Osteoblast (primary cell): ENCODE results near the gene ATP8B3. TPM values are rescaled to one million over a fixed set of nuclear protein-coding genes. Genes with fewer than 3 reads are reported as not detected.

Experiments
- DNase-seq: peaks from one replicate; pipeline ENCODE4 v3.0.0; 2011; ENCODE audit warnings: low spot score, mixed read lengths; ENCODE audit not compliant: insufficient read length; ENCODE audit errors: missing footprints
- H2AFZ ChIP-seq: 2 replicates; pipeline ENCODE4 v1.6.0; 2011; ENCODE audit warnings: mild to moderate bottlenecking, low read length
- H3K27ac ChIP-seq: 2 replicates; pipeline ENCODE4 v1.5.1; 2011; ENCODE audit warnings: mild to moderate bottlenecking, low read depth, low read length, moderate library complexity
- H3K27me3 ChIP-seq: 2 replicates; pipeline ENCODE4 v1.6.0; 2012; ENCODE audit warnings: mild to moderate bottlenecking, control low read depth, inconsistent platforms, low read length, moderate library complexity; ENCODE audit not compliant: insufficient read depth
- H3K36me3 ChIP-seq: 2 replicates; pipeline ENCODE4 v1.5.1; 2011; ENCODE audit warnings: mild to moderate bottlenecking, low read length, control low read depth, moderate library complexity; ENCODE audit not compliant: insufficient read depth
- H3K4me1 ChIP-seq: 2 replicates; pipeline ENCODE4 v1.5.1; 2011; ENCODE audit warnings: mild to moderate bottlenecking, low read length, control low read depth, moderate library complexity; ENCODE audit not compliant: insufficient read depth
- H3K4me2 ChIP-seq: 2 replicates; pipeline ENCODE4 v1.6.0; 2011; ENCODE audit warnings: mild to moderate bottlenecking, low read length; ENCODE audit not compliant: insufficient read depth
- H3K4me3 ChIP-seq: fragments of 200-600 bp; sonication (generic); 3 replicates; pipeline ENCODE4 v1.5.1; 2012; ENCODE audit warnings: mild to moderate bottlenecking, low read length, inconsistent platforms; ENCODE audit not compliant: insufficient read depth
- H3K79me2 ChIP-seq: 2 replicates; pipeline ENCODE4 v1.6.0; 2012; ENCODE audit warnings: mild to moderate bottlenecking, low read length, control low read depth, inconsistent platforms; ENCODE audit not compliant: insufficient read depth
- H3K9me3 ChIP-seq: 2 replicates; pipeline ENCODE4 v1.5.1; 2011; ENCODE audit warnings: low read depth, low read length, control low read depth
- H4K20me1 ChIP-seq: 2 replicates; pipeline ENCODE4 v1.6.0; 2012; ENCODE audit warnings: mild to moderate bottlenecking, low read length, control low read depth; ENCODE audit not compliant: insufficient read depth
- CTCF ChIP-seq: IDR thresholded peaks from 2 replicates; pipeline ENCODE4 v1.5.1; 2011; ENCODE audit warnings: mild to moderate bottlenecking, low read depth, low read length, moderate library complexity; ENCODE audit errors: extremely low read depth
- total RNA-seq: library from RNA; depleted of rRNA; stranded (reverse); fragments of >200 nt; gene quantifications from 2 replicates; pipeline ENCODE4 v1.2.3, GENCODE V29; 2012

The ATP8B3 gene
- total RNA-seq, 1 donor: 0.72 TPM

GRCh38 chr19:1786668-1787067 lies 25.4 kb downstream of the ATP8B3 start:
- H3K27ac ChIP-seq: no peak overlapping the region
- no peaks in the 10 kb centered on the region for H3K4me1 ChIP-seq
- no peak overlapping the region for H3K4me2 ChIP-seq
- H3K79me2 ChIP-seq: no peaks in the 10 kb centered on the region
- H3K4me3 ChIP-seq: no peak overlapping the region
- H3K9me3 ChIP-seq: peaks cover 4% of the 10 kb centered on the region
- DNase-seq: no peak
- H4K20me1 ChIP-seq: no peaks in the 10 kb centered on the region
- H2AFZ ChIP-seq: no peak overlapping the region
- no peaks in the 10 kb centered on the region for H3K36me3 ChIP-seq
- no peak for TF ChIP-seq CTCF
- peaks cover 7% of the 10 kb centered on the region for H3K27me3 ChIP-seq

- Histone ChIP-seq H3K27me3 (peaks cover 11% of the 10 kb centered on the region), H2AFZ (no peak overlapping the region), H3K9me3 (peaks cover 4% of the 10 kb centered on the region), H3K4me3 (no peak overlapping the region), H3K36me3 (no peaks in the 10 kb centered on the region), H3K4me2 (no peak overlapping the region), H3K27ac (no peak overlapping the region), H3K4me1 (no peaks in the 10 kb centered on the region), H4K20me1 (no peaks in the 10 kb centered on the region), H3K79me2 (no peaks in the 10 kb centered on the region)
- no peak for DNase-seq
- TF ChIP-seq CTCF: no peak
Observed at GRCh38 chr19:1785310-1785709, 26.8 kb downstream of the ATP8B3 start.

- Histone ChIP-seq H2AFZ (no peak overlapping the region), H3K4me2 (no peak overlapping the region), H3K9me3 (peaks cover 4% of the 10 kb centered on the region), H3K36me3 (no peaks in the 10 kb centered on the region), H4K20me1 (no peaks in the 10 kb centered on the region), H3K27ac (no peak overlapping the region), H3K4me3 (no peak overlapping the region), H3K27me3 (peaks cover 22% of the 10 kb centered on the region), H3K4me1 (no peaks in the 10 kb centered on the region), H3K79me2 (no peaks in the 10 kb centered on the region)
- no peak for TF ChIP-seq CTCF
- no peak for DNase-seq
Observed at GRCh38 chr19:1783874-1784273, 28.2 kb downstream of the ATP8B3 start.

- H3K9me3 ChIP-seq: peaks cover 4% of the 10 kb centered on the region
- no peak overlapping the region for H3K27ac ChIP-seq
- no peaks in the 10 kb centered on the region for H4K20me1 ChIP-seq
- H3K4me3 ChIP-seq: no peak overlapping the region
- H2AFZ ChIP-seq: no peak overlapping the region
- H3K4me1 ChIP-seq: no peaks in the 10 kb centered on the region
- H3K36me3 ChIP-seq: no peaks in the 10 kb centered on the region
- DNase-seq: no peak
- TF ChIP-seq CTCF: no peak
- H3K4me2 ChIP-seq: no peak overlapping the region
- peaks cover 23% of the 10 kb centered on the region for H3K27me3 ChIP-seq
- H3K79me2 ChIP-seq: no peaks in the 10 kb centered on the region
Observed at GRCh38 chr19:1783354-1783753, 28.7 kb downstream of the ATP8B3 start.
